HCT116 (cell line): ENCODE data around the gene PPM1A. TPM values are rescaled to one million over a fixed set of nuclear protein-coding genes. Genes with fewer than 3 reads are reported as not detected.

Experiments
- ATAC-seq: fragments of 200-7000 bp; cut with Tn5 transposase; 2 replicates; pipeline ENCODE4 v1.9.1; 2020; ENCODE audit warnings: mild to moderate bottlenecking, moderate library complexity
- BruUV-seq: library from RNA; stranded (reverse); fragments of 400-500 nt; replicated peaks from 2 replicates; lab custom pipeline; 2021; lab: Mats Ljungman, UMichigan
- CTCF ChIA-PET: fragments of 300-600 bp; sonication (Branson Sonifier 250); formaldehyde crosslinking; loops from one replicate; lab custom pipeline; 2021; ENCODE audit warnings: antibody characterized with exemption; lab: Charles Lee
- POLR2A ChIA-PET: fragments of 300-600, 350-600 bp; sonication (Branson Sonifier 250); formaldehyde crosslinking; loops from one replicate; lab custom pipeline; 2021; ENCODE audit warnings: antibody characterized with exemption; lab: Charles Lee
- RAD21 ChIA-PET, 2 experiments: fragments of 300-600 bp; sonication (Branson Sonifier 250); formaldehyde crosslinking; loops; one replicate each; lab custom pipeline; 2023; ENCODE audit warnings: low total read pairs in 2 of 2; ENCODE audit not compliant: uncharacterized antibody in 2 of 2, unreplicated experiment in 2 of 2, low non-redundant PET in 1 of 2; lab: Charles Lee
- DNase-seq: peaks from one replicate; pipeline ENCODE4 v3.0.0-alpha.2; 2010; ENCODE audit warnings: low read depth, low spot score
- H2AFZ ChIP-seq: fragments of 200-600 bp; shearing (Covaris generic), sonication (generic); 2 replicates; pipeline ENCODE4 v1.6.1; 2017; ENCODE audit warnings: low read depth, mixed run types, mixed read lengths, antibody characterized with exemption, low read length; ENCODE audit not compliant: poor library complexity, severe bottlenecking
- H3K27ac ChIP-seq: 2 replicates; pipeline ENCODE4 v1.5.1; 2012; ENCODE audit warnings: low read depth, low read length
- H3K27me3 ChIP-seq: fragments of 200-600 bp; sonication (generic); 2 replicates; pipeline ENCODE4 v1.6.1; 2016; ENCODE audit warnings: mixed run types, low read length, mixed read lengths; ENCODE audit not compliant: insufficient read depth
- H3K36me3 ChIP-seq, 2 experiments: fragments of 200-500 bp in 1 of 2; fragments of 200-600 bp in 1 of 2; sonication (Bioruptor generic) in 1 of 2; sonication (generic) in 1 of 2; 2 replicates each; pipeline versions ENCODE4 v1.5.1 to v1.6.1; 2014 to 2016; ENCODE audit warnings: low read length in 2 of 2, inconsistent platforms in 1 of 2, mixed read lengths in 1 of 2, mixed run types in 1 of 2; ENCODE audit not compliant: insufficient read depth in 2 of 2, control insufficient read depth in 1 of 2
- H3K4me1 ChIP-seq, 2 experiments: fragments of 200-600 bp in 1 of 2; sonication (generic) in 1 of 2; 2 replicates each; pipeline versions ENCODE4 v1.5.1 to v1.6.1; 2012 to 2017; ENCODE audit warnings: low read length in 2 of 2, inconsistent platforms in 1 of 2, mild to moderate bottlenecking in 1 of 2, mixed read lengths in 1 of 2, mixed run types in 1 of 2, moderate library complexity in 1 of 2; ENCODE audit not compliant: insufficient read depth in 2 of 2, control insufficient read depth in 1 of 2
- H3K4me2 ChIP-seq: fragments of 200-600 bp; sonication (generic); 2 replicates; pipeline ENCODE4 v1.6.1; 2017; ENCODE audit warnings: mixed run types, low read length, mixed read lengths
- H3K4me3 ChIP-seq, 2 experiments: fragments of 200-600 bp in 1 of 2; sonication (generic) in 1 of 2; replicated peaks in 1 of 2; 2 replicates each; pipeline ENCODE4 v1.5.1; 2011 to 2016; ENCODE audit warnings: low read length in 2 of 2, control low read depth in 1 of 2, low read depth in 1 of 2, mild to moderate bottlenecking in 1 of 2, mixed read lengths in 1 of 2, mixed run types in 1 of 2
- H3K79me2 ChIP-seq: fragments of 200-600 bp; sonication (generic); 2 replicates; pipeline ENCODE4 v1.6.1; 2017; ENCODE audit warnings: mild to moderate bottlenecking, mixed run types, low read length, moderate library complexity, mixed read lengths; ENCODE audit not compliant: insufficient read depth
- H3K9ac ChIP-seq: fragments of 200-600 bp; sonication (generic); 2 replicates; pipeline ENCODE4 v1.6.1; 2016; ENCODE audit warnings: low read length, mixed read lengths
- H3K9me2 ChIP-seq: fragments of 200-600 bp; sonication (generic), shearing (Covaris generic); 2 replicates; pipeline ENCODE4 v1.6.1; 2017; ENCODE audit warnings: mixed run types, mild to moderate bottlenecking, moderate library complexity; ENCODE audit not compliant: insufficient read depth
- H3K9me3 ChIP-seq, 2 experiments: fragments of 200-500 bp in 1 of 2; fragments of 200-600 bp in 1 of 2; sonication (Bioruptor generic) in 1 of 2; sonication (generic) in 1 of 2; 2 replicates each; pipeline ENCODE4 v1.6.1; 2014 to 2017; ENCODE audit warnings: low read length in 2 of 2, mixed read lengths in 2 of 2, inconsistent platforms in 1 of 2, low read depth in 1 of 2, mild to moderate bottlenecking in 1 of 2, mixed run types in 1 of 2, moderate library complexity in 1 of 2; ENCODE audit not compliant: control insufficient read depth in 1 of 2, insufficient read depth in 1 of 2
- H4K20me1 ChIP-seq: fragments of 200-600 bp; sonication (generic), shearing (Covaris generic); 2 replicates; pipeline ENCODE4 v1.6.1; 2017; ENCODE audit warnings: mixed run types, mild to moderate bottlenecking, moderate library complexity; ENCODE audit not compliant: insufficient read depth
- EZH2 ChIP-seq: fragments of 200-600 bp; sonication (generic); IDR thresholded peaks from 2 replicates; pipeline ENCODE4 v1.6.1; 2017; ENCODE audit warnings: antibody characterized with exemption, mixed run types
- JUND ChIP-seq: IDR thresholded peaks from 2 replicates; pipeline ENCODE4 v1.6.1; 2012
- SP1 ChIP-seq: IDR thresholded peaks from 2 replicates; pipeline ENCODE4 v1.6.1; 2012; ENCODE audit warnings: low read depth
- intact Hi-C: fragments of 100-400 bp; cut with micrococcal nuclease; formaldehyde crosslinking; loops from 2 replicates; pipeline ENCODE4 v1.10.0; 2022
- total RNA-seq: library from RNA; stranded (reverse); gene quantifications from one replicate; pipeline ENCODE4 v1.2.1, GENCODE V29; 2021; ENCODE audit not compliant: unreplicated experiment
- TF ChIP-seq, protein P1 (sequence below), 3 experiments: fragments of 200-600 bp in 1 of 3; sonication (generic) in 1 of 3; IDR thresholded peaks in 2 of 3; conservative IDR thresholded peaks in 1 of 3; 2 replicates each; pipeline ENCODE4 v1.5.1; 2012 to 2017; ENCODE audit warnings: low read depth in 2 of 3, low read length in 2 of 3, antibody characterized with exemption in 1 of 3, borderline replicate concordance in 1 of 3, control low read depth in 1 of 3, mild to moderate bottlenecking in 1 of 3, mixed read lengths in 1 of 3, mixed run types in 1 of 3, moderate library complexity in 1 of 3; ENCODE audit not compliant: insufficient read depth in 1 of 3
- TF ChIP-seq, protein P2 (sequence below): IDR thresholded peaks from 2 replicates; pipeline ENCODE4 v1.6.1; 2012

The PPM1A gene
- total RNA-seq, 1 experiment from 2014 or later: 32.8 TPM

DNA sequence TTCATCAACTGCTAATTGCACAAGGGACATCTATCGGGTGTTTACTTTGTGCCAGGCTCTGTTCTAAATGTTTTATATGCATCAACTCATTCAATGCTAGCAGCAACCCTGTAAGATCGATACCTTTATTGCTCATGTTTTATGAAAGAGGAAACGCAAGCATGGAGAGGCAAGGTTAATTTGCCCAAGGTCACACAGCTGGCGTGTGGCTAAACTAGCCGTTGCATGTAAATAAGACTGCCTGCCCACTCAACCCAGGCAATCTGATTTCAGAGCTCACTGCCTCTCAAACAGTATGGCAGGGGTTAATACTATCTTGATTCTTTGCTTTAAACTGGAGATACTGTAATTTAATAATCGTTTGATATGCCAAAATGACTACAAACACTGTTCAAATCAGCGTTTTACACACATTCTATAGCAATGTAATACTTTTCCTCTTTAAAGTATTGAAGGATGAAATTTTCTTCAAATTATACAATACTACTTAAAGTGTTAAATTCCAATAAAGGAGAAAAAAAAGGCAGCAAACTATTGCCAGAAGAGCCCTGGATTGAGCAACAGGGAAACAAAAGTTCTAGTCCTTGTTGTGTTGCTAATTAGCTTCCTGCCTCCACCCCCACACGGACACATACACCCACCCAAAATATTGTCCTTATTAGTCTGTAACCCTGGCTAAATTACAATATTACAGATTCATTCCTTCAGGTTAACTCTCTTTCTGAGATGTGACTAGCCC, 44.7 kb upstream of the PPM1A start:
- TF ChIP-seq, protein P1, sequence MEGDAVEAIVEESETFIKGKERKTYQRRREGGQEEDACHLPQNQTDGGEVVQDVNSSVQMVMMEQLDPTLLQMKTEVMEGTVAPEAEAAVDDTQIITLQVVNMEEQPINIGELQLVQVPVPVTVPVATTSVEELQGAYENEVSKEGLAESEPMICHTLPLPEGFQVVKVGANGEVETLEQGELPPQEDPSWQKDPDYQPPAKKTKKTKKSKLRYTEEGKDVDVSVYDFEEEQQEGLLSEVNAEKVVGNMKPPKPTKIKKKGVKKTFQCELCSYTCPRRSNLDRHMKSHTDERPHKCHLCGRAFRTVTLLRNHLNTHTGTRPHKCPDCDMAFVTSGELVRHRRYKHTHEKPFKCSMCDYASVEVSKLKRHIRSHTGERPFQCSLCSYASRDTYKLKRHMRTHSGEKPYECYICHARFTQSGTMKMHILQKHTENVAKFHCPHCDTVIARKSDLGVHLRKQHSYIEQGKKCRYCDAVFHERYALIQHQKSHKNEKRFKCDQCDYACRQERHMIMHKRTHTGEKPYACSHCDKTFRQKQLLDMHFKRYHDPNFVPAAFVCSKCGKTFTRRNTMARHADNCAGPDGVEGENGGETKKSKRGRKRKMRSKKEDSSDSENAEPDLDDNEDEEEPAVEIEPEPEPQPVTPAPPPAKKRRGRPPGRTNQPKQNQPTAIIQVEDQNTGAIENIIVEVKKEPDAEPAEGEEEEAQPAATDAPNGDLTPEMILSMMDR (IDR thresholded peaks at IDR 0.05 in 2 of 3, conservative IDR thresholded peaks at IDR 0.05 in 1 of 3; ENCODE audit: borderline replicate concordance in 1 of 3, insufficient read depth in 1 of 3, low read depth in 2 of 3, low read length in 2 of 3): no peak
- TF ChIP-seq EZH2 (no peak), JUND (no peak), SP1 (no peak)
- TF ChIP-seq, protein P2, sequence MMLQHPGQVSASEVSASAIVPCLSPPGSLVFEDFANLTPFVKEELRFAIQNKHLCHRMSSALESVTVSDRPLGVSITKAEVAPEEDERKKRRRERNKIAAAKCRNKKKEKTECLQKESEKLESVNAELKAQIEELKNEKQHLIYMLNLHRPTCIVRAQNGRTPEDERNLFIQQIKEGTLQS: no peak
- CTCF ChIA-PET: no interaction called here
- Histone ChIP-seq H3K27me3 (no peaks in the 10 kb centered on the region), H3K4me3 (no peak overlapping the region), H3K9me3 (no peaks in the 10 kb centered on the region), H3K27ac (no peak overlapping the region), H3K36me3 (no peaks in the 10 kb centered on the region), H3K4me2 (no peak overlapping the region), H3K79me2 (no peaks in the 10 kb centered on the region), H3K4me1 (no peaks in the 10 kb centered on the region), H3K9ac (no peak overlapping the region), H2AFZ (no peak overlapping the region), H3K9me2 (no peaks in the 10 kb centered on the region), H4K20me1 (no peaks in the 10 kb centered on the region)
- BruUV-seq: no TSS peak
- ATAC-seq: no peak
- DNase-seq: no peak
- intact Hi-C loops: no loop called here
- RAD21 ChIA-PET: no interaction called here
- POLR2A ChIA-PET: no interaction called here
